RWPE2 (cell line): ENCODE data around the gene RCOR1.

Source experiments
- ATAC-seq: fragments of 200-7000 bp; cut with Tn5 transposase; 3 replicates; pipeline ENCODE4 v1.9.1; 2021; ENCODE audit warnings: low read depth
- DNase-seq: peaks from one replicate; pipeline ENCODE4 v3.0.0-alpha.2; 2020; ENCODE audit warnings: low spot score
- H3K27ac ChIP-seq: fragments of 450-650 bp; 2 replicates; pipeline ENCODE4 v1.5.1; 2017; ENCODE audit warnings: mild to moderate bottlenecking; ENCODE audit not compliant: poor library complexity, severe bottlenecking
- H3K27me3 ChIP-seq: fragments of 250-450 bp; sonication (Bioruptor Pico); 2 replicates; pipeline ENCODE4 v1.5.1; 2021; ENCODE audit warnings: mild to moderate bottlenecking, moderate library complexity; ENCODE audit not compliant: insufficient read depth, poor library complexity, severe bottlenecking
- H3K36me3 ChIP-seq: fragments of 250-450 bp; sonication (Bioruptor Pico); 2 replicates; pipeline ENCODE4 v1.5.1; 2020; ENCODE audit warnings: low read depth, mild to moderate bottlenecking, moderate library complexity
- H3K4me1 ChIP-seq: fragments of 250-450 bp; sonication (Bioruptor Pico); 2 replicates; pipeline ENCODE4 v1.5.1; 2021; ENCODE audit warnings: mild to moderate bottlenecking, moderate library complexity; ENCODE audit not compliant: insufficient read depth, poor library complexity, severe bottlenecking
- H3K4me3 ChIP-seq: fragments of 250-450 bp; sonication (Bioruptor Pico); 2 replicates; pipeline ENCODE4 v1.5.1; 2021; ENCODE audit warnings: mild to moderate bottlenecking, moderate library complexity; ENCODE audit not compliant: severe bottlenecking
- H3K9me3 ChIP-seq: fragments of 250-450 bp; sonication (Bioruptor Pico); 2 replicates; pipeline ENCODE4 v1.5.1; 2021; ENCODE audit warnings: mild to moderate bottlenecking, moderate library complexity; ENCODE audit not compliant: severe bottlenecking
- CTCF ChIP-seq: fragments of 450-650 bp; IDR thresholded peaks from one replicate; pipeline ENCODE4 v1.5.1; 2017; ENCODE audit warnings: mild to moderate bottlenecking, moderate library complexity; ENCODE audit not compliant: poor library complexity, severe bottlenecking

RCOR1 gene

GRCh38 chr14:102672410-102672960 is 80.0 kb downstream of the RCOR1 start:
- DNase-seq: no peak
- no peak overlapping the region for H3K4me3 ChIP-seq
- no peak overlapping the region for H3K27ac ChIP-seq
- H3K4me1 ChIP-seq: peaks cover 12% of the 10 kb centered on the region
- no peaks in the 10 kb centered on the region; the same call in 1 of the 2 replicates for H3K36me3 ChIP-seq
- no peaks in the 10 kb centered on the region for H3K27me3 ChIP-seq
- no peak for TF ChIP-seq CTCF
- H3K9me3 ChIP-seq: no peaks in the 10 kb centered on the region
- no peak for ATAC-seq

GRCh38 chr14:102675396-102675795 is 82.9 kb downstream of the RCOR1 start:
- DNase-seq: no peak
- Histone ChIP-seq H3K36me3 (peaks cover 6% of the 10 kb centered on the region; the same call in 1 of the 2 replicates), H3K27ac (peak overlapping the region; percentile 24), H3K9me3 (no peaks in the 10 kb centered on the region), H3K4me3 (no peak overlapping the region), H3K27me3 (no peaks in the 10 kb centered on the region), H3K4me1 (peaks cover 12% of the 10 kb centered on the region)
- ATAC-seq: peak; percentile 74
- no peak for TF ChIP-seq CTCF

- no peaks in the 10 kb centered on the region for H3K9me3 ChIP-seq
- no peak for DNase-seq
- peaks cover 12% of the 10 kb centered on the region for H3K4me1 ChIP-seq
- no peak overlapping the region for H3K27ac ChIP-seq
- no peak for TF ChIP-seq CTCF
- no peak overlapping the region for H3K4me3 ChIP-seq
- H3K36me3 ChIP-seq: peaks cover 25% of the 10 kb centered on the region
- H3K27me3 ChIP-seq: no peaks in the 10 kb centered on the region
- ATAC-seq: no peak
Measured at GRCh38 chr14:102678394-102678793, 85.9 kb downstream of the RCOR1 start.

GRCh38 chr14:102683399-102684297 is 91.2 kb downstream of the RCOR1 start:
- ATAC-seq (no peak), DNase-seq (no peak)
- no peak for TF ChIP-seq CTCF
- Histone ChIP-seq H3K4me1 (no peaks in the 10 kb centered on the region), H3K27me3 (no peaks in the 10 kb centered on the region), H3K4me3 (no peak overlapping the region), H3K9me3 (no peaks in the 10 kb centered on the region), H3K27ac (no peak overlapping the region), H3K36me3 (peaks cover 54% of the 10 kb centered on the region)

GRCh38 chr14:102684298-102684663 is 91.8 kb downstream of the RCOR1 start:
- TF ChIP-seq CTCF: no peak
- H3K36me3 ChIP-seq: peaks cover 54% of the 10 kb centered on the region
- H3K27ac ChIP-seq: no peak overlapping the region
- no peaks in the 10 kb centered on the region for H3K9me3 ChIP-seq
- no peaks in the 10 kb centered on the region for H3K27me3 ChIP-seq
- no peak overlapping the region for H3K4me3 ChIP-seq
- ATAC-seq (no peak), DNase-seq (no peak)
- H3K4me1 ChIP-seq: no peaks in the 10 kb centered on the region
